SU-DHL-6 (cell line): ENCODE results near the gene TOP1.

Experiments
- CTCF ChIP-seq: fragments of 200-600 bp; sonication (generic); IDR thresholded peaks from one replicate; pipeline ENCODE4 v1.5.1; 2017; ENCODE audit warnings: antibody characterized with exemption, mild to moderate bottlenecking, low read length, moderate library complexity; ENCODE audit not compliant: insufficient read depth, poor library complexity, severe bottlenecking
- EZH2phosphoT487 ChIP-seq: fragments of 200-600 bp; sonication (generic), shearing (Covaris generic); conservative IDR thresholded peaks from 2 replicates; pipeline ENCODE4 v1.6.1; 2018; ENCODE audit warnings: mild to moderate bottlenecking, antibody characterized with exemption, low read length, moderate library complexity, mixed read lengths

- TF ChIP-seq CTCF (no peak), EZH2phosphoT487 (no peak)
Observed at GRCh38 chr20:41173791-41174341, 145.2 kb downstream of the TOP1 start.
